Pancreas (tissue), 10 donors: Measurements from ENCODE around the gene DLG2. TPM values are rescaled to one million over a fixed set of nuclear protein-coding genes. Genes with fewer than 3 reads are reported as not detected.

Source experiments
- ATAC-seq, 4 donors: fragments of 200-7000 bp; cut with Tn5 transposase; one replicate each; pipeline versions ENCODE4 v1.8.0 to v1.9.1; 2020; ENCODE audit warnings: mild to moderate bottlenecking in 4 of 4, moderate library complexity in 4 of 4
- DNase-seq, 6 donors: peaks; one replicate each; pipeline ENCODE4 v3.0.0-alpha.2; 2020
- FAIRE-seq: peaks from 2 replicates; lab custom pipeline; 2012; peaks lifted over from hg19 to GRCh38; lab: Jason Lieb, UNC
- H3K27ac ChIP-seq, 4 donors: fragments of 200-600 bp; sonication (generic); 1 replicate in 3 of 4; 2 replicates in 1 of 4; pipeline versions ENCODE4 v1.5.0 to v1.8.0; 2020
- H3K27me3 ChIP-seq, 4 donors: fragments of 200-600 bp; one replicate each; pipeline ENCODE4 v1.8.0; 2021
- H3K36me3 ChIP-seq, 3 donors: fragments of 200-600 bp; sonication (generic) in 1 of 3; one replicate each; pipeline versions ENCODE4 v1.5.0 to v1.8.0; 2020 to 2021
- H3K4me1 ChIP-seq, 3 donors: fragments of 200-600 bp; one replicate each; pipeline ENCODE4 v1.8.0; 2021
- H3K4me3 ChIP-seq, 4 donors: fragments of 200-600 bp; sonication (generic) in 2 of 4; one replicate each; pipeline versions ENCODE4 v1.5.0 to v1.8.0; 2020 to 2021
- H3K9me3 ChIP-seq, 4 donors: fragments of 200-600 bp; one replicate each; pipeline ENCODE4 v1.8.0; 2021
- WGBS, 2 donors: extraction: QIAGEN DNeasy Blood & Tissue Kit; methylation state at CpG; one replicate each; pipeline ENCODE4 v1.1.7; 2013; 5-methylcytosine and 5-hydroxymethylcytosine counted together
- intact Hi-C, 3 donors: fragments of 100-400 bp; cut with DNase I; formaldehyde crosslinking; loops; one replicate each; pipeline versions ENCODE4 v1.11.1 to v1.14.2; 2022
- polyA plus RNA-seq, 2 donors: library from polyadenylated mRNA; stranded (reverse); fragments of 200-250 nt; gene quantifications; one replicate each; pipeline ENCODE4 v1.2.3, GENCODE V29; 2013
- total RNA-seq, 6 donors: library from RNA; stranded (reverse); fragmentation: NEBNext Ultra II Directional in 4 of 6; extraction: Animal tissue kit (Norgen Biotek cat#: 25700) in 4 of 6; gene quantifications; one replicate each; pipeline versions ENCODE4 v1.2.1 to v1.2.4, GENCODE V29; 2021 to 2023
- TF ChIP-seq, protein P1 (sequence below), 4 donors: fragments of 200-600 bp; sonication (generic) in 3 of 4; IDR thresholded peaks; one replicate each; pipeline versions ENCODE4 v1.5.0 to v1.8.0; 2021; ENCODE audit warnings: antibody characterized with exemption in 4 of 4
- donor health status: healthy with polysubstance abuse.
- donor health status: DM: no; HTN: no; CAD: no; lungs with moderate emphysema.
- donor health status: DM: no; HTN: no; CAD: no.
- donor health status: control.
- donor health status: control.
- donor health status: Bipolar disorder and iron deficiency.
- donor health status: DM: yes; HTN: yes; CAD: no.
- donor health status: DM: no; HTN: no; CAD: no.
- donor health status: DM: no; HTN: no; CAD: no.
- donor health status: DM: yes; HTN: yes; CAD: no.

Gene DLG2
- total and polyA plus RNA-seq, 8 donors: 1.2 to 5.4 (median 3.6) TPM

DNA sequence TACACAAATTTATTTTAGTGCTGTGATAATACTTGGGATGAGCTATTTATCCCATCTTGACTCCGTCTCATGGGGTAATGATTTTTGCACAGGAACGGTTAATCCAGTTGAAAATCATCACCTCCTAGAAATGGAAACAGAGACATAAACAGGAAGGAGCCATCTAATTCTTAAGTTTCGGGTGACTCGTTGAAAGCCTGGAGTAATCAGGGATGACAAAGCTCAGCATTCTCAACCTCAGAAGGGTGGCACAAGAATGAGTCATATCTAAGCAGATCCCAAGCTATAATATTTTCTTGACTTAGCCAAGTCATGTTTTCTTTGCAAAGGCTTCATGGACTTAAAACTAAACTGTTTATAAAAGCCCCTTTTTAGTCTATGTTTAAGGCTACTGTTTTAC is 2060.2 kb downstream of the DLG2 start:
- Histone ChIP-seq H3K9me3 (no peaks in the 10 kb centered on the region), H3K27me3 (no peaks in the 10 kb centered on the region), H3K36me3 (no peaks in the 10 kb centered on the region), H3K4me3 (no peak overlapping the region), H3K4me1 (peaks cover 0 to 9% (median 6%) of the 10 kb centered on the region in 3 donors), H3K27ac (no peak overlapping the region)
- intact Hi-C loops: no loop called here
- TF ChIP-seq, protein P1, sequence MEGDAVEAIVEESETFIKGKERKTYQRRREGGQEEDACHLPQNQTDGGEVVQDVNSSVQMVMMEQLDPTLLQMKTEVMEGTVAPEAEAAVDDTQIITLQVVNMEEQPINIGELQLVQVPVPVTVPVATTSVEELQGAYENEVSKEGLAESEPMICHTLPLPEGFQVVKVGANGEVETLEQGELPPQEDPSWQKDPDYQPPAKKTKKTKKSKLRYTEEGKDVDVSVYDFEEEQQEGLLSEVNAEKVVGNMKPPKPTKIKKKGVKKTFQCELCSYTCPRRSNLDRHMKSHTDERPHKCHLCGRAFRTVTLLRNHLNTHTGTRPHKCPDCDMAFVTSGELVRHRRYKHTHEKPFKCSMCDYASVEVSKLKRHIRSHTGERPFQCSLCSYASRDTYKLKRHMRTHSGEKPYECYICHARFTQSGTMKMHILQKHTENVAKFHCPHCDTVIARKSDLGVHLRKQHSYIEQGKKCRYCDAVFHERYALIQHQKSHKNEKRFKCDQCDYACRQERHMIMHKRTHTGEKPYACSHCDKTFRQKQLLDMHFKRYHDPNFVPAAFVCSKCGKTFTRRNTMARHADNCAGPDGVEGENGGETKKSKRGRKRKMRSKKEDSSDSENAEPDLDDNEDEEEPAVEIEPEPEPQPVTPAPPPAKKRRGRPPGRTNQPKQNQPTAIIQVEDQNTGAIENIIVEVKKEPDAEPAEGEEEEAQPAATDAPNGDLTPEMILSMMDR (IDR thresholded peaks at IDR 0.05): no peak
- DNase-seq (no peak), FAIRE-seq (no peak), ATAC-seq (no peak)
- 90 to 91% methylated on average over 4 of the region's 4 CpGs for WGBS, 2 donors

DNA sequence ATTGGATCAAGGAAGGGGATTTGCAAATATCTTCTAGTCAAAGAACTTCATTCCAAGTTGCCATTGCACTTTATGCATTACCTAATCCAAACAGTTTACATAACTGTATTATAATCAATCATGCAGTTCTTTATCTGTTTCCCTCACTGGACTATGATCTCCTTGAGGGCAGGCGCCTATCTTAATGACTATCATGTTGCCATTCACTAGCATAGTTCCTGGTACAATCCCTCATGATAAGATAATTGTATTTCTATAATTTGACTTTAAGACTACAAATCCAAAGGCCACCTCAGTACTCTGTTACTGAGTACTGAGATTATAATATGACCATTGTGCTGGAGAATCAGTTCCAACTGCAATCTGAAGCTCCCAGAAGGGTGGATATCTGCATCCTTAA is 2062.3 kb downstream of the DLG2 start:
- 90 to 97% methylated on average over 1 of the region's 1 CpG for WGBS, 2 donors
- DNase-seq (no peak), ATAC-seq (no peak), FAIRE-seq (no peak)
- H3K27ac ChIP-seq: no peak overlapping the region
- TF ChIP-seq, protein P1 (IDR thresholded peaks at IDR 0.05): no peak
- H3K4me1 ChIP-seq: no peaks in the 10 kb centered on the region
- H3K9me3 ChIP-seq: no peaks in the 10 kb centered on the region
- no peaks in the 10 kb centered on the region for H3K27me3 ChIP-seq
- no peak overlapping the region for H3K4me3 ChIP-seq
- intact Hi-C loops: no loop called here
- H3K36me3 ChIP-seq: no peaks in the 10 kb centered on the region

DNA sequence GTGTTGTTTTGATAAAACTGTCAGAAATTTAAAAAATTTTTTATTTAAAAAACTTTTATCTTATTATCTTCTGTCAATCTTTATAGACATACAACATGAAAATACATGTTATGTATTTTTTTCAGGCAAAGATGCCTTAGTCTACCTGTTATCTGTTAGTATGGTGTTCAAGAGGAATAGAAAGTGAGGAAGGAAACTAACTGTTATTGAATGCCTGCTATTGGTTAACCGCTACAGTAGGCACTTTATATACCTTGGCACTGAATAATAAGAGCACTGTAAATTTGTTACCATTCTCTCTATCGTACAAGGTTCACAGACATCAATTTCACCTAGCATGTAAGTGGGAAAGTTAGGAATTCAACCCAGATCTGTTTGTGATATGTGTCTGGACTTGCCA is 2068.9 kb downstream of the DLG2 start:
- no peak overlapping the region for H3K4me3 ChIP-seq
- TF ChIP-seq, protein P1 (IDR thresholded peaks at IDR 0.05): no peak
- H3K27ac ChIP-seq: no peak overlapping the region
- no peaks in the 10 kb centered on the region for H3K36me3 ChIP-seq
- DNase-seq: no peak
- whole genome bisulfite sequencing, 2 donors: 94 to 95% methylated on average over 2 of the region's 2 CpGs
- no peak for FAIRE-seq
- no peaks in the 10 kb centered on the region for H3K27me3 ChIP-seq
- no peak for ATAC-seq
- intact Hi-C loops: no loop called here
- no peaks in the 10 kb centered on the region for H3K9me3 ChIP-seq
- no peaks in the 10 kb centered on the region for H3K4me1 ChIP-seq

DNA sequence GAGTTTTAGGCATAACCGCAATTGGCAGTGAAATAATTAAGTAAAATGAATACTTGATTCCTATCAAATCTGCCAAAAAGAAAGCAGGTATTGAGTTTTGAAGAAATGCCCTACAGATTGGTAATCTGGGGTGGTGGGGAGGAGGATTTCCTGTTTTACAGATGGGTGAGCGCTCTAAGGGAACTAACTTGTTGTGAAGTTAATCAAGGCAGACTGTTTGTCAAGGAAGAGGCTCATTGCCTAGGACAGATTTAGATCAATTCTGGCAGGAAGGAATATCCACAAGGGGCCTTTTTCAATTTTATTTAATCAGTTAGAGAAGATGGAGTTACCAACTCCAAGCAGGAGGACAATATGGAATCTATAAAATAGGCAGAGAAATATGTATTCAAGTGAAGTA is 2069.5 kb downstream of the DLG2 start:
- 88 to 96% methylated on average over 2 of the region's 2 CpGs for WGBS, 2 donors
- no peak for FAIRE-seq
- H3K27ac ChIP-seq: no peak overlapping the region

DNA sequence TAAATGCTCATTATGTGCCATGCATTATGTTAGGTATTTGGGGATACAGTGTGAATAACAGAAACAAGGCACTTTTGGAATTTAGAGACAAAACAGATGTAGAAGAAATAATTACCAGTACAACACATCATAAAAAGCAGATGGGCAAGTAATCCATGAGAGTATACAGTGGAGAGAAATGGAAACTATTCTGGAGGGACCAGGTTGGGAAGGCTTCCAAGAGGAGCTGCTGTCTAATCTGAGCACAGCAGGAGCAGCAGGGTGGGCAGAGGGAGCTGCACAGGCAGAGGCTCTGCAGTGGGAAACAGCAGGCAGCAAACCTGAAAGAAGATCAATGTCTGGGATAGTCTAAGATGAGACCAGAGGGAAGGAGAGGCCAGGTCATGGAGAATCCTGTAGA is 2072.3 kb downstream of the DLG2 start:
- Histone ChIP-seq H3K27ac (no peak overlapping the region), H3K4me1 (no peaks in the 10 kb centered on the region), H3K36me3 (no peaks in the 10 kb centered on the region), H3K9me3 (no peaks in the 10 kb centered on the region), H3K4me3 (no peak overlapping the region), H3K27me3 (no peaks in the 10 kb centered on the region)
- no peak for ATAC-seq
- FAIRE-seq: no peak
- intact Hi-C loops: no loop called here
- DNase-seq: no peak
- TF ChIP-seq, protein P1 (IDR thresholded peaks at IDR 0.05): no peak

More for the DNA sequence above, 2069.5 kb downstream of the DLG2 start:
- no peak for ATAC-seq
- TF ChIP-seq, protein P1 (IDR thresholded peaks at IDR 0.05): no peak
- DNase-seq: no peak
- H3K36me3 ChIP-seq: no peaks in the 10 kb centered on the region
- H3K4me1 ChIP-seq: no peaks in the 10 kb centered on the region
- no peaks in the 10 kb centered on the region for H3K27me3 ChIP-seq
- no peak overlapping the region for H3K4me3 ChIP-seq
- intact Hi-C loops: no loop called here
- H3K9me3 ChIP-seq: no peaks in the 10 kb centered on the region
